Mucosa of stomach (tissue), 1 donor: ENCODE results near the gene ATP9A.
"Not testable (repeated sequence)": the region's sequence is repeated elsewhere in the genome, so short reads cannot be mapped to it uniquely, and the experiment has no call there.

Experiments used
- H3K27me3 ChIP-seq: one replicate; pipeline ENCODE4 v1.7.0; 2013; ENCODE audit warnings: mild to moderate bottlenecking, low read length; ENCODE audit not compliant: control insufficient read depth, insufficient read depth
- H3K36me3 ChIP-seq: one replicate; pipeline ENCODE4 v1.7.0; 2013; ENCODE audit warnings: low read length; ENCODE audit not compliant: control insufficient read depth, insufficient read depth
- H3K4me1 ChIP-seq: one replicate; pipeline ENCODE4 v1.7.0; 2013; ENCODE audit warnings: mild to moderate bottlenecking, low read length; ENCODE audit not compliant: control insufficient read depth, insufficient read depth
- H3K4me3 ChIP-seq: one replicate; pipeline ENCODE4 v1.7.0; 2013; ENCODE audit warnings: low read length
- H3K9ac ChIP-seq: one replicate; pipeline ENCODE4 v1.7.0; 2013; ENCODE audit warnings: mild to moderate bottlenecking, low read length, moderate library complexity
- H3K9me3 ChIP-seq: one replicate; pipeline ENCODE4 v1.7.0; 2013; ENCODE audit warnings: mild to moderate bottlenecking, low read length, moderate library complexity; ENCODE audit not compliant: control insufficient read depth
- donor health status: Pancreatic carcinoma.

ATP9A gene

GRCh38 chr20:51691703-51692102 is 76.5 kb downstream of the ATP9A start:
- H3K4me3 ChIP-seq: no peak overlapping the region
- no peak overlapping the region for H3K9ac ChIP-seq
- H3K36me3 ChIP-seq: peaks cover 5% of the 10 kb centered on the region
- peaks cover 14% of the 10 kb centered on the region for H3K4me1 ChIP-seq
- H3K9me3 ChIP-seq: no peaks in the 10 kb centered on the region
- H3K27me3 ChIP-seq: no peaks in the 10 kb centered on the region

- H3K36me3 ChIP-seq: peaks cover 5% of the 10 kb centered on the region
- no peaks in the 10 kb centered on the region for H3K4me1 ChIP-seq
- H3K27me3 ChIP-seq: no peaks in the 10 kb centered on the region
- no peak overlapping the region for H3K9ac ChIP-seq
- H3K4me3 ChIP-seq: no peak overlapping the region
- H3K9me3 ChIP-seq: no peaks in the 10 kb centered on the region
Measured at GRCh38 chr20:51688600-51689244, 79.5 kb downstream of the ATP9A start.

- H3K4me3 ChIP-seq: no peak overlapping the region
- H3K36me3 ChIP-seq: no peaks in the 10 kb centered on the region
- H3K9me3 ChIP-seq: no peaks in the 10 kb centered on the region
- no peaks in the 10 kb centered on the region for H3K4me1 ChIP-seq
- no peaks in the 10 kb centered on the region for H3K27me3 ChIP-seq
- no peak overlapping the region for H3K9ac ChIP-seq
Measured at GRCh38 chr20:51687630-51688029, 80.6 kb downstream of the ATP9A start.

- Histone ChIP-seq H3K36me3 (no peaks in the 10 kb centered on the region), H3K4me3 (no peak overlapping the region), H3K4me1 (no peaks in the 10 kb centered on the region), H3K27me3 (no peaks in the 10 kb centered on the region), H3K9ac (no peak overlapping the region), H3K9me3 (no peaks in the 10 kb centered on the region)
Measured at GRCh38 chr20:51687108-51687507, 81.1 kb downstream of the ATP9A start.

GRCh38 chr20:51685494-51685893 is 82.7 kb downstream of the ATP9A start:
- not testable (repeated sequence) for H3K9ac ChIP-seq, H3K4me3 ChIP-seq, H3K4me1 ChIP-seq

GRCh38 chr20:51680067-51680749 is 88.0 kb downstream of the ATP9A start:
- H3K9ac ChIP-seq: no peak overlapping the region
- H3K36me3 ChIP-seq: no peaks in the 10 kb centered on the region
- H3K4me3 ChIP-seq: no peak overlapping the region
- H3K27me3 ChIP-seq: no peaks in the 10 kb centered on the region
- H3K9me3 ChIP-seq: no peaks in the 10 kb centered on the region
- no peaks in the 10 kb centered on the region for H3K4me1 ChIP-seq

More at GRCh38 chr20:51685494-51685893, 82.7 kb downstream of the ATP9A start:
- not testable (repeated sequence) for H3K36me3 ChIP-seq, H3K27me3 ChIP-seq, H3K9me3 ChIP-seq

- Histone ChIP-seq H3K27me3 (no peaks in the 10 kb centered on the region), H3K4me1 (no peaks in the 10 kb centered on the region)
Measured at GRCh38 chr20:51679254-51679921, 88.8 kb downstream of the ATP9A start.

GRCh38 chr20:51678026-51678697 is 90.0 kb downstream of the ATP9A start:
- H3K9ac ChIP-seq: no peak overlapping the region
- no peaks in the 10 kb centered on the region for H3K4me1 ChIP-seq
- H3K9me3 ChIP-seq: no peaks in the 10 kb centered on the region
- H3K4me3 ChIP-seq: no peak overlapping the region
- H3K36me3 ChIP-seq: no peaks in the 10 kb centered on the region
- H3K27me3 ChIP-seq: no peaks in the 10 kb centered on the region

More at GRCh38 chr20:51679254-51679921, 88.8 kb downstream of the ATP9A start:
- Histone ChIP-seq H3K9me3 (no peaks in the 10 kb centered on the region), H3K36me3 (no peaks in the 10 kb centered on the region), H3K9ac (no peak overlapping the region), H3K4me3 (no peak overlapping the region)

GRCh38 chr20:51668947-51669346 is 99.2 kb downstream of the ATP9A start:
- Histone ChIP-seq H3K27me3 (no peaks in the 10 kb centered on the region), H3K4me1 (no peaks in the 10 kb centered on the region), H3K9ac (no peak overlapping the region), H3K36me3 (peaks cover 27% of the 10 kb centered on the region), H3K9me3 (no peaks in the 10 kb centered on the region), H3K4me3 (no peak overlapping the region)

- no peak overlapping the region for H3K4me3 ChIP-seq
- peaks cover 27% of the 10 kb centered on the region for H3K36me3 ChIP-seq
- no peaks in the 10 kb centered on the region for H3K4me1 ChIP-seq
- H3K9me3 ChIP-seq: no peaks in the 10 kb centered on the region
- no peak overlapping the region for H3K9ac ChIP-seq
- H3K27me3 ChIP-seq: no peaks in the 10 kb centered on the region
Measured at GRCh38 chr20:51668515-51668914, 99.7 kb downstream of the ATP9A start.

GRCh38 chr20:51667491-51667890 is 100.7 kb downstream of the ATP9A start:
- no peaks in the 10 kb centered on the region for H3K27me3 ChIP-seq
- peaks cover 27% of the 10 kb centered on the region for H3K36me3 ChIP-seq
- no peak overlapping the region for H3K4me3 ChIP-seq
- H3K4me1 ChIP-seq: no peaks in the 10 kb centered on the region
- no peak overlapping the region for H3K9ac ChIP-seq
- no peaks in the 10 kb centered on the region for H3K9me3 ChIP-seq

- Histone ChIP-seq H3K9ac (no peak overlapping the region), H3K27me3 (no peaks in the 10 kb centered on the region), H3K4me1 (no peaks in the 10 kb centered on the region), H3K4me3 (no peak overlapping the region), H3K36me3 (peaks cover 27% of the 10 kb centered on the region), H3K9me3 (no peaks in the 10 kb centered on the region)
Measured at GRCh38 chr20:51667002-51667408, 101.2 kb downstream of the ATP9A start.
